NOMO-1 treated with DMSO at 0.1 percent for 48 hours (cell line): ENCODE measurements around the gene ZNF420.
"Not testable (repeated sequence)": the region's sequence is repeated elsewhere in the genome, so short reads cannot be mapped to it uniquely, and the experiment has no call there.

Experiments used
- DNase-seq: peaks from one replicate; lab custom pipeline; 2025; ENCODE audit not compliant: unreplicated experiment; lab: John Stamatoyannopoulos, UW

Gene ZNF420

GRCh38 chr19:37077934-37078716 is at the start of gene ZNF420:
TSS of gene ZNF420 (plus strand) at chr19:37078433. CDS start at chr19:37089119, 10,686 bp downstream.
- peak; percentile 94 for DNase-seq

DNA sequence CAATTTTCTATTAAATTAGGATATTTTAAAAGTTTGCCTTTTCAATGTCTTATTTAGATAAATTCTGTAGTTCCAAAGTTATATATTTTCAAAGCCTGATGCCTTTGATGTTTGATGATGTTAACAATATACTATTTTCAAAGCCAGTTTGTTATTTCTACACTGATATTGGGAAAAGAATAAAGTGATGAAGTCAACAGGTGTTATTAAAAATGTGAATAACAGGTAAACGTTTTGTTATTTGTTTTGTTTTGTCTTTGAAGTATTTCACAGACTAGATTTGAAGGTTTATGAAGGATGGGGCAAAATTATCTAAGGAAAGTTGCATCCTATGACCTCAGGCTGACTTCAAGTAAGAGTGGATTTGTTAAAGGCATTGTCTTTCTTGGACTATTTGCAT is 33.1 kb upstream of the ZNF420 start:
- no peak for DNase-seq

- DNase-seq = no peak
Measured at GRCh38 chr19:37055330-37055729, 22.9 kb upstream of the ZNF420 start.

DNA sequence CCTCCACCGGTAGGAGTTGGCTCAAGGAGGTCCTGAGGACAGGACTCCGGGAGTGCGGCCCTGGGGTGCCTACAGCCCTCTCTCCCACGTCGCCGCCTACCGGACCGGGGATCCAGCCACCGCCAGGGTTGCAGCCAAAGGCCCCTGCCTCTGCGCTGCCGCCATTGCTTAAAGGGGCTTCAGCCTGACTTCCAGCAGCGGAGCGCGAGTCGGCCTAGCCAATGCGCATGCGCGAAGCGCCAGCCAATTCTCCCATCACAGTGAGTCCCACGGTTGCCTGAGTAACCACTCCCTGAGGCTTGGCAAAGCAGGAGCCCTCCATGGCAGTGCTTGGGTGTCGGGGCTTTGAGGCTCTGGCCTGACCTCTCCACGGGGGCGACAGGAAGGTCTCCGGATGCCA is 21.5 kb upstream of the ZNF420 start:
- no peak for DNase-seq

DNA sequence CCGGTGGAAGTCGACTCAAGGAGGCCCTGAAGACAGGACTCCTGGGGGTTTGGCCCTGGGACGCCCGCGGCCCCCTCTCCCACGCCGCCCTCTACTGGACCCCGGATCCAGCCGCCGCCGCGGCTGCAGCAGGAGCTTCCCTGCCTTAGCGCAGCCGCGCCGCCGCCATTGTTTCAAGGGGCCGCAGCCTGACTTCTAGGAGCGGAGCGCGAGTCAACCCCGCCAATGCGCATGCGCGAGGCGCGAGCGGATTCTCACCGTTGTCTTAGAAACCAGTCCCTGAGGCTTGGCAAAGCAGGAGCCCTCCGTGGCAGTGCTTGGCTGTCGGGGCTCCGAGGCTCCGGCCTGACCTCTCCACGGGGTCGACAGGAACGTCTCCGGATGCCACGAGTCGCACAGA is 19.1 kb upstream of the ZNF420 start:
- no peak for DNase-seq

- DNase-seq = not testable (repeated sequence)
Measured at GRCh38 chr19:37064886-37065285, 13.3 kb upstream of the ZNF420 start.

GRCh38 chr19:37074111-37074510 is 4.1 kb upstream of the ZNF420 start:
- DNase-seq = no peak

- DNase-seq = no peak
Measured at GRCh38 chr19:37074819-37075362, 3.3 kb upstream of the ZNF420 start.

DNA sequence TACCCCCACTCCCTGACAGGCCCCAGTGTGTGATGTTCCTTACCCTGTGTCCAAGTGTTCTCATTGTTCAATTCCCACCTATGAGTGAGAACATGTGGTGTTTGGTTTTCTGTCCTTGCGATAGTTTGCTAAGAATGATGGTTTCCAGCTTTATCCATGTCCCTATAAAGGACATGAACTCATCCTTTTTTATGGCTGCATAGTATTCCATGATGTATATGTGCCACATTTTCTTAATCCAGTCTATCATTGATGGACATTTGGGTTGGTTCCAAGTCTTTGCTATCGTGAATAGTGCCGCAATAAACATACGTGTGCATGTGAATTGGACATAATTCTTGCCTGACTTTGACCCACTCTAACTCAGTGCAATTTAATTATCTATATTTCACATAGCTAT is 1.7 kb upstream of the ZNF420 start:
- not testable (repeated sequence) for DNase-seq

- DNase-seq = peak; percentile 33
Measured at GRCh38 chr19:37077501-37077933, 716 bp upstream of the ZNF420 start.

DNA sequence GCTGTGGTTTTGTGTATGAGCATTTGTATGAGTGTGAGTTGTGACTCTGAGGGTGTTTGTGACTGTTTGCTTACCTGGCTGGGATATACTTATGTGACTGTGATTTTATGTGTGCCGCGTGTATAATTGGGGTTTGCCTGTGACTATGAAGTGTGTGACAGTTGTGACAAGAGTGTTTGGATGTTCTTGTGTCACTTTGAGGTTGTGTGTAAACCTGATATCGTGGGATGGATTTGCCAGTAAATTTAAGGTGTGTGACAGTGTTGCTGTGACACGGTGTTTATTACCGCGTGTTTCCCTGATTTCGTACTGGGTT is 442 bp downstream of the ZNF420 start:
- DNase-seq = no peak

DNA sequence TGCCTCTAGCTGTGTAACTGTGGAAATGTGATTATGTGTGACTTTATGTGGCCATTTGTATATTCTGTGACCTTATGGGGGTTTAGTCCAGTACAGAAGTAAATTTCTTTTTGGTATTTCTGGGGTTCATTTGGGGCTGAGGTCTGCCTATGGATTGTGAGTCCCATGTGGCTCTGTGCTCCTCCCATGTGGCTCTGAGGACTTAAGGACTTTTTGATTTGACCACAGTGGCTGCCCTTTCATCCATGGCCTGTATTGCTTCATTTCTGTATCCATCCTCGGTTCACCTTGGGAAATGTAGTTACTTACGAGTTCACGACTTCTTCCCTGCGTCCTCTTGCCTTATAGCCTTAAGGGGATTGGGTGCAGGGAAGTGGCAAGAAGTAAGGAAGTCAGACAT is 1.0 kb downstream of the ZNF420 start:
- no peak for DNase-seq

DNA sequence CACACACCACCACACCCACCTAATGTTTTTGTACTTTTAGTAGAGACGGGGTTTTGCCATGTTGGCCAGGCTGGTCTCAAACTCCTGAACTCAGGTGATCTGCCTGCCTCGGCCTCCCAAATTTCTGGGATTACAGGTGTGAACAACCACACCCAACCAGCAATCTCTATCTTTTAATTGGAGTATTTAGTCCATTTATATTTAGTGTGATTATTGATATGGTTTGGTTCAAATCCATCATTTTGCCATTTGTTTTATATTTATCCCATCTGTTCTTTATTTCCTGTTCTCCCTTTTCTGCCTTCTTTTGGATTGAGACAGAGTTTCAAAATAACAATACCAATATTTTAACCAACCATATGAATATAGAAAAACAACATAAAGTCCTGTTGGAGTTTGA is 4.1 kb downstream of the ZNF420 start:
- DNase-seq = no peak

- DNase-seq = no peak
Measured at GRCh38 chr19:37087110-37087509, 8.9 kb downstream of the ZNF420 start.

GRCh38 chr19:37095859-37096258 is 17.6 kb downstream of the ZNF420 start:
- DNase-seq = no peak

DNA sequence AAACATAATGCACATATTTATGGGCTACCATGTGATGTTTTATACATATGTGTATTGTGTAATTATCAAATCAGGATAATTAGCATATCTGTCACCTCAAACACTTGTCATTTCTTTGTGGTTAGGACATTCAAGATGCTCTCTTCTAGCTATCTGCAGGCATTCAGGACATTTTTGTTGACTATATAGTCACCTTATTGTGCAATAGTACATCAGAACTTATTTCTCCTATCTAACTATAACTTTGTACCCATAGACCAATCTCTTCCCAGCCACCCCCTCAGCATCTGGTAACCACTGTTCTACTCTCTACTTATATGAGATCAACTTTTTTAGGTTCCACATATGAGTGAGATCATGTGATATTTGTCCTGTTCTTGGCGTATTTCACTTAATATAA is 20.3 kb downstream of the ZNF420 start:
- DNase-seq = no peak

GRCh38 chr19:37104135-37104534 is 25.9 kb downstream of the ZNF420 start:
- not testable (repeated sequence) for DNase-seq

DNA sequence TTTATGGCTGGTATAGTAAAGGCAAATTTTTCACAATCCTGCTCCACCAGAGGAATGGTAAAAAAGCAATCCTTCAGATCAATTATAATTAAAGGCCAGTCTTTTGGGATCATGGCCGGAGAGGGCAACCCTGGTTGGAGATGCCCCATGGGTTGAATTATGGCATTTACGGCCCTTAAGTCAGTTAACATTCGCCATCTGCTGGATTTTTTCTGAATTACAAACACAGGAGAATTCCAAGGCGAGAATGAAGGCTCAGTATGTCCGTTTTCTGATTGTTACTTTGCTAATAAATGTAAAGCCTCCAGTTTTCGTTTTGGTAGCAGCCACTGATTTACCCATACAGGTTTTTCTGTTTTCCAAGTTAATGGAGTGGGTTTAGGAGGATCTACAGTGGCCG is 33.5 kb downstream of the ZNF420 start:
- DNase-seq = not testable (repeated sequence)

DNA sequence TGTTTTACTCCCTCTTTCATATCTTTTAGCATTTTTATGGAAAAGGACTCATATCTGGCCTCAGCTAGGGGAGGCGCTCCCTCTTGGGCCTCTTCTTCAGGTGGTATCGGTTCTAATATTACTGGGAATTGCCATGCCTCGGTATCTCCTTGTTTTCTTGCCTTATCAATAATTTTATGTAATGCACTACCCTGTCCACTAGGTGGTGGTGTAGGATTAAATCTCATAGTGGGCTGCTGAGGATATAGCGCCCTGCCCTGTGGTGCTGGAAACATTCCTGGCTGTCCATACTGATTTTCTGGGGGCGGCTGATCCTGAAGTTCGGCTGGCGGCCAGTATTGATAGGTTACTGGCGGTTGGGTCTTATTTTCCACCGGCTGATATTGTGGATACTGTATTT is 35.8 kb downstream of the ZNF420 start:
- DNase-seq = no peak

- DNase-seq = not testable (repeated sequence)
Measured at GRCh38 chr19:37122093-37122492, 43.9 kb downstream of the ZNF420 start.

DNA sequence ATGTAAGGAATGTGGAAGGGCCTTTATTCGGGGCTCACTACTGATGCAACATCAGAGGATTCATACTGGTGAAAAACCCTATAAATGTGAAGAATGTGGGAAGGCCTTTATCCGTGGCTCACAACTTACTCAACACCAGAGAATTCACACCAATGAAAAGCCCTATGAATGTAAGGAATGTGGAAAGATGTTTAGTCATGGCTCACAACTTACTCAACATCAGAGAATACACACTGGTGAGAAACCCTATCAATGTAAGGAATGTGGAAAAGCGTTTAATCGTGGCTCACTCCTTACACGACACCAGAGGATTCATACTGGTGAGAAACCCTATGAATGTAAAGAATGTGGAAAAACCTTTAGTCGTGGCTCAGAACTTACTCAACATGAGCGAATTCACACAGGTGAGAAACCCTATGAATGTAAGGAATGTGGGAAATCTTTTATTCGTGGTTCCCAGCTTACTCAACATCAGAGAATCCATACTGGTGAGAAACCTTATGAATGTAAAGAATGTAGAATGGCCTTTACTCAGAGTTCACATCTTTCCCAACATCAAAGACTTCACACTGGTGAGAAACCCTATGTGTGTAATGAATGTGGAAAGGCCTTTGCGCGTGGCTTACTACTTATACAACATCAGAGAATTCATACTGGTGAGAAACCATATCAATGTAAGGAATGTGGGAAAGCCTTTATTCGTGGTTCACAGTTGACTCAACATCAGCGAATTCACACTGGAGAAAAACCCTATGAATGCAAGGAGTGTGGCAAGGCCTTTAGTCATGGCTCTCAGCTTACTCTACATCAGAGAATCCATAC is 50.0 kb downstream of the ZNF420 start:
- no peak for DNase-seq

DNA sequence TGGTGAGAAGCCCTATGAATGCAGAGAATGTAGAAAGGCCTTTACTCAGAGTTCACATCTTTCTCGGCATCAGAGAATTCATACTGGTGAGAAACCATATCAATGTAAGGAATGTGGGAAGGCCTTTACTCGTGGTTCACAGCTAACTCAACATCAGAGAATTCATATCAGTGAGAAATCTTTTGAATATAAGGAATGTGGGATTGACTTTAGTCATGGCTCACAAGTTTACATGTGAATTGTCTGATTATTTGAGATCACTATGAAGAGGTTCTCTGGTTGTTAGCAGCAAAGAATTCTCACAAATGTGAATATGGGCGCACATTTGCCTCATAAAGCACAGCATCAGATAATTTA is 50.6 kb downstream of the ZNF420 start:
- DNase-seq = no peak
